Fibroblast of skin of left quadriceps (primary cell): ENCODE measurements around the gene GALNS.

Experiments used
- DNase-seq, 2 experiments: peaks; one replicate each; pipeline ENCODE4 v3.0.0-alpha.2; 2013; ENCODE audit warnings: low read depth in 2 of 2

Gene GALNS

GRCh38 chr16:88769617-88770460 is 86.9 kb downstream of the GALNS start:
- DNase-seq: no peak

GRCh38 chr16:88768071-88768783 is 88.5 kb downstream of the GALNS start:
- no peak for DNase-seq

GRCh38 chr16:88767546-88768070 is 89.1 kb downstream of the GALNS start:
- no peak for DNase-seq

GRCh38 chr16:88766975-88767374 is 89.8 kb downstream of the GALNS start:
- DNase-seq: no peak

GRCh38 chr16:88764913-88765349 is 91.8 kb downstream of the GALNS start:
- no peak for DNase-seq

GRCh38 chr16:88764080-88764479 is 92.7 kb downstream of the GALNS start:
- DNase-seq: no peak
